ENCODE data around the gene ATMIN.

The ATMIN gene, protein sequence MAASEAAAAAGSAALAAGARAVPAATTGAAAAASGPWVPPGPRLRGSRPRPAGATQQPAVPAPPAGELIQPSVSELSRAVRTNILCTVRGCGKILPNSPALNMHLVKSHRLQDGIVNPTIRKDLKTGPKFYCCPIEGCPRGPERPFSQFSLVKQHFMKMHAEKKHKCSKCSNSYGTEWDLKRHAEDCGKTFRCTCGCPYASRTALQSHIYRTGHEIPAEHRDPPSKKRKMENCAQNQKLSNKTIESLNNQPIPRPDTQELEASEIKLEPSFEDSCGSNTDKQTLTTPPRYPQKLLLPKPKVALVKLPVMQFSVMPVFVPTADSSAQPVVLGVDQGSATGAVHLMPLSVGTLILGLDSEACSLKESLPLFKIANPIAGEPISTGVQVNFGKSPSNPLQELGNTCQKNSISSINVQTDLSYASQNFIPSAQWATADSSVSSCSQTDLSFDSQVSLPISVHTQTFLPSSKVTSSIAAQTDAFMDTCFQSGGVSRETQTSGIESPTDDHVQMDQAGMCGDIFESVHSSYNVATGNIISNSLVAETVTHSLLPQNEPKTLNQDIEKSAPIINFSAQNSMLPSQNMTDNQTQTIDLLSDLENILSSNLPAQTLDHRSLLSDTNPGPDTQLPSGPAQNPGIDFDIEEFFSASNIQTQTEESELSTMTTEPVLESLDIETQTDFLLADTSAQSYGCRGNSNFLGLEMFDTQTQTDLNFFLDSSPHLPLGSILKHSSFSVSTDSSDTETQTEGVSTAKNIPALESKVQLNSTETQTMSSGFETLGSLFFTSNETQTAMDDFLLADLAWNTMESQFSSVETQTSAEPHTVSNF

DNA sequence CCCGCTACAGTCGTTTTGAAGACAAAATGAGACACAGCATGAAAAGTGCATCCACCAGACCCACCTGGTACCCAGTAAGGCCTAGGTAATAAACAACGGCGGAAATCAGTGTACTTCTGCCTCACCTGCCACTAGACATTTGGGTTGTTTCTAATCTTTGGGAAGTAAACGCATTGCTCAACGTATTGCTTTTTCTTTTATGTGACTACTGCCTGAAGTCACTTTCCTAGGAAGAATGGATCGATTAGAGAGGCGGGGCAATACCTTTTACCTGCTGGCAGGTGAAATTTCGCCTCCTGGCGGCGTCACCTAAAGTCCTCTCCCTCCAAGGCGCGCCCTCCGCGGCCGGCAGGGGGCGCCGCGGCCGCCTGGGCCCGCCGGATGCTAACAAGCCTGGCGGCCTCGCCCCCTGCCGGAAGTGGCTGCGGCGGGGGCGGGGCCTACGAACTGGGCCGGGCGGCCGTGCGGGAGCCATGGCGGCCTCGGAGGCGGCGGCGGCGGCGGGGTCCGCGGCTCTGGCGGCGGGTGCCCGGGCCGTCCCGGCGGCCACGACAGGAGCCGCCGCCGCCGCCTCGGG is at the start of gene ATMIN:
ATMIN (plus strand) TSS at position 445 of the 577 bp plus-strand sequence; CDS start at position 474, 29 bp downstream.
- peak; percentile 73 to 74 for DNase-seq (ENCODE audit: low read depth in 2 of 2)

DNA sequence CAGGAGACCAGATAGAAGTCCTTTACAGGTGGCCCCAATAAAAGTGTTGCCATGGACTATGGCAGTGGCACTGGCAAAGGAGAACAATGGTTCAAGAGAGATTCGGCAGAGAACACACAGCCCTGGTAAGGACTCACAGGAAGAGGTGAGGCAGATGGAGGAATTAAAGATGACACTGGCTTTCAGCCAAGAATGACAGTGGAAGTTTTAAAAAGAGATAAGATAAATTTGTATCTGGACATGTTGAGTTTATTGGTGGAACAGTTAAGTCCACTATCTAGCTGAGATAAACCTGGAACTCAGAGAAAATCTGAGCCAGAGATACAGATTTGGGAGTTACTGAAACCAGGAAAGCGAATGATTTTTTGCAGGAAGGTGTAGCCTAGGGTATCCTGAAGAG is 49.1 kb upstream of the ATMIN start:
- DNase-seq (ENCODE audit: low read depth in 2 of 2), result no peak

DNA sequence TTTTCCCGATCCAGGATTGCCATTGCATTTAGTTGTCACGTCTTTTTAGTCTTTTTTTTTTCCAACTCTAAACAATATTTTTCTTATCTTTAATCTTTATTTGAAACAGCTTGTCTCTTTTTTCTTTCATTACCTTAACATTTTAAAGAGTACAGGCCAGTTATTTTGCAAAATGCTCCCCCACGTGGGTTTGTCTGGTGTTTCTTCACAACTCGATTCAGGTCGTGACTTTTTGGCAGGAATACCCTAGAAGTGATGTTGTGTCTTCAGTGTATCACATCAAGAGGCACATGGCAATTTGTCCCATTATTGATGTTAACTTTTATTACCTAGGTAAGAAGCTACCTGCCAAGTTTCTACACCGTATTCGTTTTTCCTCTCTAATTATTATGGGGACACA is 46.9 kb upstream of the ATMIN start:
- no peak for DNase-seq (ENCODE audit: low read depth in 2 of 2)

DNA sequence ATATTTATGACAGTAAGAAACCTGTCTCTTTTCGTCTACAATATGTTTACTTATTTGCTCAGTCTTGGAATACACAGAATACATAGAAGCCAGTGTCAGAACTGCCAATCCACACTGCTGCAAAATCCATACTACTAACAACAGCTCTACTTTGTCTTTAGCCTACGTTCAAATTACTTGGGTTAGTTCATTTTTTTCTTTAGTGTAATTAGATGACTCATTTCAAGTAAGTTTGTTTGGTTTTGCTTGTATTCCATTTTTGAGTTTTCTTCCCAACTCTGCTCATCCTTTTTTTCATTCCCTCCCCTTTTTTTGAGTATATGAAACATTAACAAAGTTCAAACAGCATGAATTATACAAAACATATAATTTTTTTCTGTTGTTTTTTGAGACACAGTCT is 45.8 kb upstream of the ATMIN start:
- DNase-seq (ENCODE audit: low read depth in 2 of 2), result no peak

DNA sequence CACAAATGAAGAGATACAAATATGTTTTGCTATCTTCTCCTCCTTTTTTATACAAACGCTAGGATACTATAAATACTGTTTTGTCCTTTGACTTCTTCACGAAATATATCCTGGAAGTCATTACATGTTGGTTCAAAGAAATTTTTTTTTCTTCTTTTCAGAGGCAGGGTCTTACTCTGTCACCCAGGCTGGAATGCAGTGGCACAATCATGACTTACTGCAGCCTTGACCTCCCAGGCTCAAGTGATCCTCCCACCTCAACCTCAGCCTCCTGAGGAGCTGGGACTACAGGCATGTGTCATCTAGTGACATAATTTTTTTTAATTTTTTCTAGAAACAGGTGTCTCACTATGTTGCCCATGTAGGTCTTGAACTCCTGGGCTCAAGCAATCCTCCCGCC is 45.1 kb upstream of the ATMIN start:
- no peak for DNase-seq (ENCODE audit: low read depth in 2 of 2)

DNA sequence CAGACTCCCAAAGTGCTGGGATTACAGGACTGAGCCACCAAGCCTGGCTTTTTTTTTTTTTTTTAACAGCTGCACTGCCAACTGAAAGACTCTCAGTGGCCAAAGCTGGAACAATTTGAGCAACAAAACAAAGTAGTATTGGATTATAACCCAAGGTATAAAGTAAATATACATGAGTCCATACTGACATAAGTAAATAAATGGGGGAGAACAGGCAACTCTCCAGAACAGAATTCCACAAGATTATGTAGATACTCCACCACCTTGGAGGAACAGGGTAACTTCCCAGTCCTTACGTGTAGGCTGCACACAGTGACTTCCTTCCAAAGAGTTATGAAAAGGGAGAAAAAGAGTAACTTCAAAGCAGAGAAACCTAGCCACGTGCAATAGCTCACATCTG is 44.7 kb upstream of the ATMIN start:
- DNase-seq (ENCODE audit: low read depth in 2 of 2), result no peak

DNA sequence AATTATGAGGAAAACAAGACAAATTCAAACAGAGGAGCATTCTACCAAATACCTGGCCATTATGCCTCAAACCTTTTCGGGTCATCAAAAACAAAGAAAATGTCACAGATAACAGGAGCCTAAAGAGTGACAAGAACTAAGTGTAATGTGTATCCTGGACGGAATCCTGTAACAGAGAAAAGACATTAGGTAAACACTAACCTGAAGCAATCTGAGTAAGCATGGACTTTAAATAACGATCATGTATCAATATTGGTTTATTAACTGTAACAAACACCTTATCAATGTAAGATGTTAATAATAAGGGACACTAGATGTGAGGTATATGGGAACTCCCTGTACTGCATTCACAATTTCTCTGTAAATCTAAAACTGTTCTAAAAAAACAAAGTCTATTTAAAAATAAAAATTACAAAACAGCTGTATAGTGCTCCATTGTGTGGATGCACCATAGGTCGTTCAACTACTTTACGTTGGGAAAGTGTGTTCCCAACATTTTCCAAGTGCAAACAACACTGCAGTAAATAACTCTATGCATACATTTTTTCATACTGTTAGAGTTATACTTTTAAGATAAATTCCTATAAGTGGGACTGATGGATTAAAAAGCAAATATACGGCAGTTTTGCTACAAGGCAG is 43.7 kb upstream of the ATMIN start:
- no peak for DNase-seq (ENCODE audit: low read depth in 2 of 2)

DNA sequence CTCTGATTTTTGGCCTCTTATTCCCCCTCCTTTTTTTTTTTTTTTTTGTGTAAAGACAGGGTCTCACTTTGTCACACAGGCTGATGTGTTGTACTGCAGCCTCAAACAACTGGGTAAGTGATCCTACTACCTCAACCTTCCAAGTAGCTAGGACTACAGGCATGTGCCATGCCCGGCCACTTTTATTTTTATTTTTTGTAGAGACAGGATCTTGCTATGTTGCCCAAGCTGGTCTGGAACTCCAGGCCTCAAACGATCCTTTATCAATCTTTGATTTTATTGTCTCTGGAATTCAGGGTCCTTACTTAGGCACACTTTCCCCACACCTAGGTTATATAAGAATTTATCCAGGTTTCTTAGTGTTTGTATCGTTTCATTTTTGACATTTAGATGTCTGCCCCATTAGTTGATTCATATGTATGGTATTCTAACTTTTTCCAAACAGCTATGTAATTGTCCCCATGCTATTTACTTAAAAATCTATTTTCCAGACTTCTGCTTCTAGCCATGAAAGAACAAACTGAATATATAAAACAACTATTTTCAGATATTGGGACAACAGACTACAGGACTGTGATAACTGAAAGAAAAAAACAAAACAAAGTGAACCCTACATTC is 42.9 kb upstream of the ATMIN start:
- DNase-seq (ENCODE audit: low read depth in 2 of 2), result no peak

DNA sequence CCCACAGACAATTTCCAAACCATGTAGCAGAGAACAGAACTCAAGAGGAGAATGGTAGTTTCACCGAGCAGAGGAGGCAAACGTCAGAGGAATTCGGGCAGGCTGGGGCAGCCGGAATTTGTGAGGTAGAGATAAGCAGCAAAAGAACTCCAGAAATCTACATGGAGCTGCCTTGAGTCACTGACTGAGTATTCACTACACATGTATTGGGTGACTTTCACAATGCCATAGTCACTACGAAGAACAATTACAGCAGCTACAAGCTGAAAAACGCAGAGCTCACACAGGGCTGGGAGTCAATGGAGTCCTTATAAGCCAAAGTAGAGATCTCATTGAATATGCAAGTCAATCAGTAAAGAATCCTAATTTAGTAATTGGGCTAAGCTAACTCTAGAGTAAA is 42.3 kb upstream of the ATMIN start:
- no peak for DNase-seq (ENCODE audit: low read depth in 2 of 2)

DNA sequence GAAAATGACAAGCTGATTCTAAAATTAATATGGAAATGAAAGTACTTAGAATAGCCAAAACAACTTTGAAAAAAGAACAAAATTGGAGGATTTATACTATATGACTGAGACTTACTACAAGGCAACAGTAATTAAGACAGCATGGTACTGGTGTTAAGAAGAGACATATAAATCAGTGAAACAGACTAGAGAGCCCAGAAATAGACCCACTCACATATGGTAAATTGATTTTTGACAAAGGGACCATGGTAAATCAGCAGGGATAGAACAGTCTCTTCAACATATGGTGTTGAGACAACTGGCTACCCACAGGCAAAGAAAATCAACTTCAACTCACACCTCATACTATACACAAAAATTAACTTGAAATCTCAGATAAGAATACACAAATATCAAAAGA is 41.8 kb upstream of the ATMIN start:
- DNase-seq (ENCODE audit: low read depth in 2 of 2), result no peak

DNA sequence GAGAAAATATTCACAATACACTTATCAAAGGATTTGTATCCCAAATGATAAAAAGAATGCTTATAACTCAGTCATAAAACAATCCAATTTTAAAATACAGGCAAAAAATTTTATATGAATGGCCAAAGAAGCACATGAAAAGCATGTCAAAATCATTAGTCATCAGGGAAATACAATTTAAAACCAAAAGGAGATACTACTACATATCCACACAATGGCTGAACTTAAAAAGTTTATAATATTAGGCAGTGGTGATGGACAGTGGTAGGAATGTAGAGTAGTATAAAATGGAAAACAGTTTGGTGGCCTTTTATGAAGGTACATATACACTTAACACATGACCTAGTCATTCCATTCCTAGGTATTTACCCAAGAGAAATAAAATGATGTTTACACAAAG is 41.2 kb upstream of the ATMIN start:
- no peak for DNase-seq (ENCODE audit: low read depth in 2 of 2)

DNA sequence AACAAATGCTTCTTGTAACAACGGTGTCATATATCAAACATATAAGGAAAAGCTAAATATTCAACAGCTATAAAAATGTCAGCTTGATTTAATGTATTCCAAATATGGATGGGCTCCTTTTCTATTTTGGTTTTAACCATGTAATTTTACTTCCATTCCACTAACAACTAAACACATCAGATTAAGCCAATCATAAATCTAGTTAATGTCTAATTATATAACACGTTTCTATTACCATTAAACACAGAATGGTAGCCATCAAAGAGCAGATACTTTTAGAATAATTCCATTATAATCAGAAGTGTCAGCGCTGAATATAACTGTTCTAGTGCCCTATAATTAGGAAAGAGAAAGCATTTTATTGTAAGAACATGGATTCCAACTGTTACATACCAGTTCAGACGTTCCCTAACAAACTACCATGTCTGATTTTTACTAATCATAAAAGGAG is 38.9 kb upstream of the ATMIN start:
- no peak for DNase-seq (ENCODE audit: low read depth in 2 of 2)

DNA sequence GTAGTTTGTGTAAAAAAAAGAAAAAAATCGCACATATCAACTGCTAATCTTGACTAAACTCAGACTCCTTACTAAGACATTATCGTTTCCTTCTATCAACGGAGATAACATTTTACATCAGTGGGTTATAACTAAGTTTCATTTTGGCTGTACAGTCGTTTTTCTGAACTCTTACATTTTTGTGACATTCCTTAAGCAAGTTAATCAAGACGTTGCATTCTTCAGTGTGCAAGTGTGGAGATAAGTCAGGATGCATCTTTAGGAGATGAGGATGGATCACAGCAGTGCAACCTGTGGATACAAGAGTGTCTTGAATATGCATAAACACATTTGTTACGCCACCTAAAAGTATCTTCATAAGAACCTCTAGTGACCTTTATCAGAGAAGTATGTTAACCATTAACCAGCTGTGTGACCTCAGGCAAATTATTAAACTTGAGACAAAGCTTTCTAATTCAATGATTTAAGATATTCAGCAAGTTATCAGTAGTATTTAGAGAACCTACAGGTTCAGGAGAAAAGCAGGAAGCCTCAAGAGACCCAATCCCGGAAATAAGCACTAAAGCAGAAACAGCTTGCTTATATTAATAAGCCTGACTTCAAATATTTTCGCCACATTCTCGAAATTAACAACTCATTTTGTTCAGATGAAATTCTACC is 38.4 kb upstream of the ATMIN start:
- no peak for DNase-seq (ENCODE audit: low read depth in 2 of 2)

DNA sequence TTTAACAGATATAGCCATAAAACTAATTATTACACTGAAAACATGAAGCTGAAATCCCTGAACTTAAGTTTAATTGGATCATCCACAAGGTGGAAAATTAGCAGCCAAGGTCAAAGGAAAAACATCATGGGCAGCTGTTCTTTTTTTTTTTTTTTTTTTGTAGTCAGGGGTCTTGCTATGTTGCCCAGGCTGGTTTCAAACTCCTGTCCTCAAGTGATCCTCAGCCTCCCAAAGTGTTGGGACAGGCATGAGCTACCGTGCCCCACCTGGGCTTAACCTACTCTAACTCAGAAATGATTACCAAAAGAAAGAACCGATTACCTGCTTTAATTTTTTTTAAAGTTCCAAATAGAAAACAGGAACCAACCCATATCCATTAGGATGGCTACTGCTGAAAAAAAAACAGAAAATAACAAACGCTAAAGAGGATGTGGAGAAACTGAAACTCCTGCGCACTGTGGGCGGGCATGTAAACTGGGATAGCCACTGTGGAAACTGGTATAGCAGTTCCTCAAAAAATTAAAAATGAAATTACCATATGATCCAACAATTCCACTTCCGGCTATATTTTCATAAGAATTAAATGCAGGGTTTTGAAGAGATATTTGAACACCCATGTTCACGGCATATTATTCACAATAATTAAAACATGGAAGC is 37.5 kb upstream of the ATMIN start:
- no peak for DNase-seq (ENCODE audit: low read depth in 2 of 2)

DNA sequence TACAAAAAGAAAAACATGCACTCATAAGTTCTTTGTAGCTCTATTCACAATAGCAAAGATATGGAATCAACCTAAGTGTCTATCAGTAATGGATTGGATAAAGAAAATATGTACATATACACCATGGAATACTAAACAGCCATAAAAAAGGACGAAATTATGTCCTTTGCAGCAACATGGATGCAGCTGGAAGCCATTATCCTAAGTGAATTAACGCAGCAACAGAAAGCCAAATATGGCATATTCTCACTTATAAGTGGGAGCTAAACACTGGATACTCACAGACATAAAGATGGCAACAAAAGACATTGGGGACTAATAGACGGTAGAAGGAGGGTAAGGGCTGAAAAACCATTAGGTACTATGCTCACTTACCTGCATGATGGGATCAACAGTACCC is 34.8 kb upstream of the ATMIN start:
- DNase-seq (ENCODE audit: low read depth in 2 of 2), result no peak

DNA sequence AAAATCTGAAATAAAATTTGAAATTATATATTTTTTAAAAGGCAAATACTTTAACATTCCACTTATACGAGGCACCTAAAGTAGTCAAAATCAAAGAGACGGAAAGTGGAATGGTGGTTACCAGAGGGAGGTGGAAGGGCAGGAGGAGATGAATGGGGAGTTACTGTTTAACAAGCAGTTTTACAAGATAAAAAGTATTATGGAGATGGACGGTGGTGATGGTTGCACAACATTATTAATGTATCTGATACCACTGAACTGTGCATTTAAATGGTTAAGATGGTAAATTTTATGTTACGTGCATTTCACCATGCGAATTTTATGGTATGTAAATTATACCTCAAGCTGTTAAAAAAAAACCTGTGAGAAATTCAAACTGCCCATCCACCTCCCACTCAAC is 34.3 kb upstream of the ATMIN start:
- no peak for DNase-seq (ENCODE audit: low read depth in 2 of 2)

DNA sequence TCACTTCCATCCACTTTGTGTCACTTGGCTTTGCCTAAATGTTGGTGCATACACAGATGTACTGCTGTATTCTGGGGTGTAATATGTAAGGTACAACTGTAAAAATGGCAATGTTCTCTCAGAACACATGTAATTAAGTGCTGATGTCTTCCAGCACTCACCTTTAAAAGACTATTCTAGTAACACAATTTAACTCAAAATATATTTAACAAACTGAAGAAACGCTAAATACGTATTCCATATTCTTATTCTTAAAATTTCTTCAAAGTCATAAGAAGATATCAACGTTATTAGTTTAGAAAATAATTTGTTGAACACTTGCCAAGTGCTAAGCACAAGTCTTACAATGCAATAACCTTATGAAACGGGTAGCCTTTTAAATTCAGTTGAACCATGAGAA is 32.6 kb upstream of the ATMIN start:
- no peak for DNase-seq (ENCODE audit: low read depth in 2 of 2)

DNA sequence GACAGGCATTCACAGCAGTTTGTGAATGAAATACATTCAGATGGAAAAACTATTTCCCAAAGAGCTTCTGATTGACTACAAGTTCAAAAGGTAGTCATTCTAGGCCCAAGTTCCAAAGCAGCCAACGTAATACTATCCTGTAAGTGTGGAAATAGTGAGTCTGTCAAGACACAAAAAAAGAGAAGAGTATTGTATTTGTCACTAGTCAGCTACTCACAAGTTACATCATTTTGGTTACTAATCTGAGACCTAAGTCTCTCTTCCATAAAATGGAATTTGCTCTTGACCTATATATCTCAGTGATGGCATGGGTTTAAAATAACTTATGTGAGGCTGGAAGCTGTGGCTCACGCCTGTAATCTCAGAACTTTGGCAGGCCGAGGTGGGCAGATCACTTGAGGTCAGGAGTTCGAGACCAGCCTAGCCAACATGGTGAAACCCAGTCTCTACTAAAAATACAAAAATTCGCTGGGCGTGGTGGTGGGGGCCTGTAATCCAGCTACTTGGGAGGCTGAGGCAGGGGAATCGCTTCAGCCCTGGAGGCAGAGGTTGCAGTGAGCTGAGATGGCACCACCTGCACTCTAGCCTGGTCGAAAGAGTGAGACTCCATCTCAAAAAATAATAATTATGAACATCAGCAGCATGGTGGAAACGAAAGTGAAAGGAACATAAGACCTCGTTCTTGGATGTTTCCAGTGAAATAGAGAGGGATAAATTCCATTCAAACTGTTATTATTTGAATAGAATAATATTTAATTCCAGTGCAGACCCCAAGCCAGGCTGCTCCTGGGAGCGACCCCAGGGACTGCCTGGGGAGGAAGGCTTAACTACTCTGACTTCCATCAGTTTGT is 31.8 kb upstream of the ATMIN start:
- DNase-seq (ENCODE audit: low read depth in 2 of 2), result no peak

DNA sequence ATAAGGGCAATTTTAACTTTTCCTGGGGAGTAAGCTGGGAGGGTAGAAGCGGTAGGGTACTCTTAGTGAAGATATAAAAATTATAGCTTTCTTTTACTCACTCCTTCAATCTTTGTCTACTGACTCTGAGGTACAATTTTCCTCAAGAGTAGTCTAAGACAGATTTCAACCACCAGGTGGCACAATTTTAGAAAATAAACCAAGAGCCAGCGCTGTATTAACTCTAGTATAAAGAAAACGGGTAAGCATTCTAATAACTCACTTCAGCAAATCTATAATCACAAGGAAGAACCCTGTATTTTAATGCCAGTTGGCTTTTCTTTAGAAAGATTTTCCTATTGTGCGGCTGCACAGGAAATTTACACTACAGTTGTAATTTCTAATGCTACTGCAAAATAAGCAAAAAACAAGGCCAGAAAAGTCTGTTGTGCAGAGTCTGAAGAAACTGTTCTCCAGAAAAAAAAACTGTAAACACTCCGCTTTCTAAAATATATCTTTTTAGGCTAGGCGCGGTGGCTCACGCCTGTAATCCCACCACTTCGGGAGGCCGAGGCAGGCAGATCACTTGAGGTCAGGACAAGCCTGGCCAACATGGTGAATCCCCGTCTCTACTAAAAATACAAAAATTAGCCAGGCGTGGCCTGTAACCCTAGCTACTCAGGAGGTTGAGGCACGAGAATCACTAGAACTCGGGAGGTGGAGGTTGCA is 30.8 kb upstream of the ATMIN start:
- DNase-seq (ENCODE audit: low read depth in 2 of 2), result no peak
